HG02623 (cell line): ENCODE measurements around the gene CAPZB.
"Not testable (repeated sequence)": the region's sequence is repeated elsewhere in the genome, so short reads cannot be mapped to it uniquely, and the experiment has no call there.

Experiments used
- ATAC-seq: cut with Tn5 transposase; IDR thresholded peaks from one replicate; pipeline ENCODE4 v1.9.1; 2021; ENCODE audit warnings: moderate library complexity; ENCODE audit not compliant: unreplicated experiment

Gene CAPZB

DNA sequence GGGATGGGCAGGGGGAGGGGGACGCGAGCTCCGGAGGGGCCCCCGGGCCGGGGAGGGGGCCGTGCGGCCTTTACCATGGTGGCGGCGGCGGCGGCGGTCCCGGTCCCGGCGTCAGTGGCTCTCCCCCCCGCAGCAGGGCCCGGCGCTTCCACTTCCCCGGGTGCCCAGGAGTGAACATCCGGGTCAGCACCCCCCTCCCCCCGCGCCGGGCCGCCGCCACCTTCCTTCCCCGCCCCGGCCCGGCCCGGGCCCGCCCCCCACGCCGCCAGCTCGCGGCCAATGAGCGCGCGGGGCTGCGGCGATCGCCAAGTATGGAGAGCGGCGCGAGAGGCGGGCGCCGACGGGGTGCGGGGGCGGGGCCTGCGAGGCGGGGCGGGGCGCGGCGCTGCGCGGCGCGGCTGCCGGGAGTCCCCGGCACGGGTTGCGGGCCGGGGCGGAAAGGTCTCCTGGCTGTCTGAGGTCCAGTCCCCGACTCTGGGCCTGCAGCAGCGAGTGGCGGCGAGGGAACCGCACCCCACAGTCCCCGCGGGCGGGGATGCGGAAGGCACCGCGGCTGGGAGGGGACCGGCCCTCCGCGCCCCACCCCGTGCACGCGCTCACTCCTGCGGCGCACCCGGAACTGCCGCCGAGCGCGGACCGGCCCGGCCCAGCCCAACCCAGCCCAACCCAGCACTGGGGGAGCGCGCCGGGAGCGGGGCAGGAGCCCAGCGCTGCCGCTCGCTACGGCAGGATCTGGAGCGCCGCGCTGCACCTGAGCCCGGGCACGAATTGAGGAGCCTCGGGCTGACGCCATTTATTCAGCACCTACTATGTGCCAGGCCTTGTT, at the start of gene CAPZB:
Gene CAPZB, minus strand, starts transcription at position 178 of the 826 bp plus-strand sequence. Its CDS starts 101 bp downstream, at position 77.
- peak; percentile 75 for ATAC-seq

DNA sequence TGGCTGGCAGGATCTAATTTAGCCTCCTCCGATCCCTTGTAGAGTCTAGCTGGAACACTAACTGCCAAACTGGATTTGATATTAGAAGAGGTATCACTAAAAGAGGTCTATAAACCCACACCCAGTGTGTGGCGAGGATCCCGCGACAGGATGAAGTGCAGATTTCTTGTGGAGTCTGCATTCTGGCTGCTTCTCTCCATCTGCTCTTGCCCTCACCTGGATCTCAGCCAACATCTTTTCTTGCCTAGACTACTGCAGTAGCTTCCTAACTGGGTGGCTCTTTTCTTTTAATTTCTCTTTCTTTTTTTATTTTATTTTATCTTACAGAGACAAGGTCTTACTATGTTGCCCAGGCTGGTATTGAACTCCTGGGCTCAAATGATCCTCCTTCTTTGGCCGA, 48.9 kb upstream of the CAPZB start:
- no peak for ATAC-seq

DNA sequence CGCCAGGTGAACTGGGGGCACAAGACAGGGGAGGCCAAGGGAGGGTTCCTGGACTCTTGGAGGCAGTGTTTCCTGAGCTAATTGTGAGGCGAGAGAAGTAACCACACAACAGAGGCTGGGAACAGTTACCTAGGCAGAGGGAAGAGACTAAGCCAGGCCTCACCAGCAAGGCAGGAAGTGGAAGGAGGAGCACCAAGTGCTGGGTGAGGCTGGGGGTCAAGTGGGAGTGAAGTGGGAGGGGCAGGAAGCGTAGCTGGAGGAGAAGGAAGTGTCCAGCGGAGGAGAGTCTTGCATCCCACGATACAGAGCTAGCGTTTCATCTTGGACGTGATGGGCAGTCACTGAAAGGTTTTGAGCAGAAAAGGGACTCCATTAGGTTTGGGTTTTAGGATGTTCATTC, 48.3 kb upstream of the CAPZB start:
- no peak for ATAC-seq

DNA sequence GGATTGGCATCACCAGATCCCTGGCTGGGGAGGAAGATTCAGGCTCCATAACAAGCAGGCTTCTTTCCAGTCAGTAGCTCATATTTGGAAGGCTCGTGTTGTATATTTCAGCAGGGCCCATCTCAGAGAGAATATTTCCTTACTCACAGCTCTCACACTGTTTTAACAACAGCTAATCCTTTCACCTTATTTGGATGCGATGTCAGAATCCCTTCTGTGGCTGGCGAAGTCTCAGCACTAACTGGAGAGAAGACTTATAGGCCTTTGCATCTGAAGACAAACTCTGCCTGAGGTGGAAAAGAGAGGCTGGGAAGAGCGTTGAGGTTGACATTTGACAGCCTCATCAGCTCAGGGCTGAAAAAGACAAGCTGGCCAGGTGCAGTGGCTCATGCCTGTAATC, 47.2 kb upstream of the CAPZB start:
- ATAC-seq, result no peak

DNA sequence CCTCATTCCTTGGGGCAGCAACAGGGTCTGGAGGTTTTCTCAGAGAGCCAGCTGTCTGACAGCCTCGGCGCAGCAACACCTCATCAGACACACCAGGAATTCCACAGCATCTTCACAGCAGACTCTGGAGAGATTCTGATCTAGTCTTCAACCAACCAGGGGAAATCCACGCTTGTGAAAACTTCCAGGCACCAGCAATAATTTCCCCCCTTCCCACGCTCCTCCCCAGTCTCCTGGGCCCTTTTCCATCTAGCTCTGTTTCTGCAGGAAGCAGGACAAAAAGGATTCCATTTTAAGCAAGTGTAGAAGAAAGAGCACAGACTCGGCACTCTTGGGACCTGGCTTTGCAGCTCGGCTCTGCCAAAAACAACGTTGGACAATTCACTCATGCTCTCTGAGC, 44.3 kb upstream of the CAPZB start:
- ATAC-seq, result no peak

DNA sequence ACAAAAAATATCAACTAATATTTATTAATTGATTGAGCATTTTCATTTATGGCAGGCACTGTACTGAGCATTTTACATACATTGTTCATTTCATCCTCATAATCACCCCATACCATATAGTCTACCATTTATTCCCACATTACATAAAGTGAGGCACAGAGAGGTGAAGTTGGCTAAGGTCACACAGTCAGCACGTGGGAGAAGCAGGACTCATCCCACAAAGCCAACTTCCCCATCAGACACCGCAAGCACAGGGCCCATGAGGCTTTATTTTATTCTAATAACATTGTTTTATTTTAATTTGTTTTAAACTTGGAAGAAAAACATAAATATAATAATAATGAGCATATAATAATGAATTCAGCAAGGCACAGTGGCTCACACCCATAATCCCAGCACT, 43.1 kb upstream of the CAPZB start:
- no peak for ATAC-seq

DNA sequence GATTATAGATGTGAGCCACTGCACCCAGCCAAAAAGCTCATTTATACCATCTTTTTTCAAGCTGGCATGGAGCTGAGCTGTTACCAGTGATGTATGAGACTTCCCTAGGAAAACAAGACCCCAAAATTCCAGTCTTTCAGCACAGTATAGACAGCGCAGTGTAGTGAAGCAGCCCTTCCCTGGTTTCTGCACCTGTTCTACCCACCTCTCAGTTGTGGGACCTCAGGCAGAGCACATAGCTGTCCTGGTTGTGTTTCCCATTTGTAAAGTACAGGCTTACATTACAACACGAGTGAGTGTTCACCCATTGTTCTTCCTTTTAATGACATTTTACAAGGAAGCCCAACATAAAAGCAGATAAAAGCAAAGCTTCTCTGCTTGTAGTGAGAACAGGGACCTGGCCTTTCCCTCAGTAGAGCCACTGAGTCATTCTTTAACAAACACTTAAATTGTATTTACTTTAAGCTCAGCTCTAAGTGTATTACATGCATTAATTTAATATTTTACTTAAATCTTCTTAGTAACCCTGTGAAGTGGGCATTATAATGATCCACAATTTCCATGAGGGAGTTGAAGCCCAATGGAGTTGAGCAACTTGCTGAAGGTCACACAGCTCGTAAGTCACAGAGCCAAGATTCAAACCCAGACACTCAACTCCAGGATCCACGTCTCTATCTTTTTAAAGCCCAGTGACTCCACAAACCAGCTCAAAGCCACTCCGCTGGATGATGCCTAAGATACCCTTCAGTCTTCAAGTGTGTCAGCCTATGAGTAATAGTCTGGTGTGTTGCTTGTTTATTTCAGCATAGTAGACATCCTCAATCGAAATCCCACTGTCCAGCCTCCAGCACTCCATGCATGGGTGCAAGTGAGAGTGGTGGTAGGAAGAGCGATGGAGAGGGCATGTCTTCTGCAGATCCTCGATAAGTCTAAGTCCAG, 40.5 kb upstream of the CAPZB start:
- ATAC-seq, result no peak

DNA sequence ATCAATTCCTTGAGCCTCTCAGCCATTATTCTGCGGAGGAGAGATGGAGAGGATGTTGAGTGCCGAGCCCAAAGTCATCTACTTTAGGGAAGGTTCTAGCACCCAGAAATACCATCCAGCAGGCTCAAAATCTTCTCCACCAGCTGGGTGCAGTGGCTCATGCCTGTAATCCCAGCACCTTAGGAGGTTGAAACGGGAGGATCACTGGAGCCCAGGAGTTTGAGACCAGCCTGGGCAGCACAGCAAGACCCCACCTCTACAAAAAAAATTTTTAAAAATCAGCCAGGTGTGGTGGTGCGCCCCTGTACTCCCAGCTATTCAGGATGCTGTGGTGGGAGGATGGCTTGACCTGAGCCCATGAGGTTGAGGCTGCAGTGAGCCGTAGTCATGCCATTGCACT, 39.5 kb upstream of the CAPZB start:
- no peak for ATAC-seq

DNA sequence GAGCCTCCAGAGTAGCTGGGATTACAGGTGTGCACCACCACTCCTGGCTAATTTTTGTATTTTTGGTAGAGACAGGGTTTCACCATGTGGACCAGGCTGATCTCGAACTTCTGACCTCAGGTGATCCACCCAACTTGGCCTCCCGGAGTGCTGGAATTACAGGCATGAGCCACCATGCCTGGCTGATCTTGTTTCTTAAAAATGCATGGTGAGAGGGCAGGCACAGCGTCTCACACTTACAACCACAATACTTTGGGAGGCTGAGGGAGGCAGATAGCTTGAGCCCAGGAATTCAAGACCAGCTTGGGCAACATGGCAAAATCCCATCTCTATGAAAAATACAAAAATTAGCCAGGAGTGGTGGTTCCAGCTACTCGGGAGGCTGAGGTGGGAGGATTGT, 37.2 kb upstream of the CAPZB start:
- ATAC-seq, result not testable (repeated sequence)

DNA sequence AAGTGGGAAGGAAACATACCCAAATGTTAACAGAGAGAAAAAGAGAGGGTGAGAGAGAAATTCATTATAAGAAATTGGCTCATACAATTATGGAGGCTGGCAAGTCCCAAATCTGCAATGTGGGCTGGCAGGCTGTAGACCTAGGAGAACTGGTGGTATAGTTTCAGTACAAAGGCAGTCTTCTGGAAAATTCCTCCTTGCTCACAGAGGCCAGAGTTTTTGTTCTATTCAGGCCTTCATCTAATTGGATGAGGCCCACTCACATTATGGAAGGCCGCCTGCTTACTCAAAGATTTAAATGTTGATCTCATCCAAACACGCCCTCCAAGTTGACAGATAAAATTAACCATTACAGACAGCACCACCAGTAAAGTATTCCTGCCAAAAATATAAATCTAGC, 36.1 kb upstream of the CAPZB start:
- ATAC-seq, result no peak

DNA sequence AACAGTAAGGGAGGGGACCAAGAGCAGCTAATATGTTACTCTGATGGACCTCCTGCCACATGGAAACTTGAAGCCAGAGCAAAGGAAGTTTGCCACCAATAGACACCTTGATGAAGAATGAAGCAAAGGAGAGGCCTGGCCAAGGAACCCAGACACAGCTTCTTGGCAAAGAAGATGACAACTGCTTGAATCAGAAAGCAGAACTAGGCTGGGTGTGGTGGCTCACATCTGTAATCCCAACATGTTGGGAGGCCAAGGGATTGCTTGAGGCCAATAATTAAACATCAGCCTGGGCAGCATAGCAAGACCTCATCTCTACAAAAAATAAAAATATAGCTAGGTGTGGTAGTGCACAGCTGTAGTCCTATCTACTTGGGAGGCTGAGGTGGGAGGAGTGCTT, 31.7 kb upstream of the CAPZB start:
- ATAC-seq, result no peak

DNA sequence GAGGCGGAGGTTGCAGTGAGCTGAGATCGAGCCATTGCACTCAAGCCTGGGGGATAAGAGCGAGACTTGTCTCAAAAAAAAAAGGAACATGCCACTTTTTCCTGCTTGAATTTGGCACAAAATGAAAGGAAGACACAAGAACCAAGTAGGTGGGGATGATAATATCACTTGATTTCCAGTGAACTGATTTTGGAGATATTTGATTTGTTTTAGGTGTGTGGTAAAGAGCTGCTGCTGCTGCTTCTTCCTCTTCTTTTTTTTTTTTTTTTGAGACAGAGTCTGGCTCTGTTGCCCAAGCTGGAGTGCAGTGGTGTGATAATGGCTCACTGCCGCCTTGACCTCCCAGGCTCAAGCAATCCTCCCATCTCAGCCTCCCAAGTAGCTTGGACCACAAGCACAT, 29.9 kb upstream of the CAPZB start:
- no peak for ATAC-seq

DNA sequence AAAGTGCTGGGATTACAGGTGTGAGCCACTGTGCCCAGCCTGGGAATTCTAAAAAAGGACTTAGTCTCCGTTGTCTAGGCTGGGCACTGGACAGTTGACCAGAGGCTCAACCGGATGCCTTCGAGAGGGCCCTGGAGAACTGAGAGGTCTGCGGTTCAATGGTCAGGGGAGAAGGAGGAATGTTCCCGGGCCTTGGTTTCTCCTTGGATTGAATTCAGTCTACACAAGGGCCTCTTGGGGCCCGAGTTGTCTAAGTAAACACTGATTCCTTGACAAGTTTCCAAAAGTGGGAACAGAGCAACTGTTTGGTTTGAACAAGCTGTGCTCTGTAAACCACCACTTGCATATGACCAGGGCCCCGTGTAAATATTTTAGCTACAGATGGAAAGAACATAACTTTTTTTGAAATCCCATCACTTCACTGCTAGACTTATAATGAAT, 29.1 kb upstream of the CAPZB start:
- no peak for ATAC-seq

DNA sequence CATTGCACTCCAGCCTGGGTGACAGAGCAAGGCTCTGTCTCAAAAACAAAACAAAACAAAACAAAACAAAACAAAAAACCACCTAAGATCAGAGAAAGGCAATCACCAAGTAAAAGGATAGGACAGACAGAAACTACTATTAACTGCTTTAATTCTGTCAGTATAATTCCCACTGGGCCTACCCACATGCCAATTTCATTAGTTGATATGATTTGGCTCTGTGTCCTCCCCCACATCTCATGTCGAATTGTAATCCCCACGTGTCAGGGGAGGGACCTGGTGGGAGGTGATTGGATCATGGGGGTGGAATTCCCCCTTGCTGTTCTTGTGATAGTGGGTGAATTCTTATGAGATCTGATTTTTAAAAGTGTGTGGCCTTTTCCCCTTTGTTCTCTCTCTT, 27.2 kb upstream of the CAPZB start:
- ATAC-seq, result no peak

DNA sequence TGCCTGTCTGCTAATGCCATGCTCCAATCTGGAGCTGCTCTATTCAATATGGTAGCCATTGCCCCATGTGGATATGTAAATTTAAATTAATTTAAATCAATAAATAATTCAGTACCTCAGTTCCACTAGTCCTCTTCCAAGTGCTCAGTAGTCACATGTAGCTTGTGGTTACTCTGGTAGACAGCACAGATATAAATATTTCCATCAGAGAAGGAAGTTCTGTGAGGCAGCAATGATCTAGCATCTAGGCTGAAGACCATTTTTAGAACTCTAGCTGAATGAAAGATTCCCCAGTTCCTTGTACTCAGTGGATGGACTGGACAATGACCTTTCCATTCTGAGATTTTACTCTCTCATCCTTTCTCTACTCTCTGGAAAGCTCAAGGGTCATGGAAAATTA, 25.8 kb upstream of the CAPZB start:
- no peak for ATAC-seq

DNA sequence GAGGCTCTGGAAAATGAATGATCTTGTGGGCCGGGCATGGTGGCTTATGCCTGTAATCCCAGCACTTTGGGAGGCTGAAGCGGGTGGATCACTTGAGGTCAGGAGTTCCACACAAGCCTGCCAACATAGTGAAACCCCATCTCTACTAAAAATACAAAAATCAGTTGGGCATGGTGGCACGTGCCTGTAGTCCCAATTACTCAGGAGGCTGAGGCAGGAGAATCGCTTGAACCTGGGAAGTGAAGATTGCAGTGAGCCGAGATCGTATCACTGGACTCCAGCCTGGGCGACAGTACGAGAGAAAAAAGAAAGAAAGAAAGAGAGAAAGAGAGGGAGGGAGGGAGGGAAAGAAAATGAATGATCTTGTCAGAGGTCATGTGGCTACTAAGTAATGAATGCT, 24.3 kb upstream of the CAPZB start:
- ATAC-seq, result not testable (repeated sequence)

DNA sequence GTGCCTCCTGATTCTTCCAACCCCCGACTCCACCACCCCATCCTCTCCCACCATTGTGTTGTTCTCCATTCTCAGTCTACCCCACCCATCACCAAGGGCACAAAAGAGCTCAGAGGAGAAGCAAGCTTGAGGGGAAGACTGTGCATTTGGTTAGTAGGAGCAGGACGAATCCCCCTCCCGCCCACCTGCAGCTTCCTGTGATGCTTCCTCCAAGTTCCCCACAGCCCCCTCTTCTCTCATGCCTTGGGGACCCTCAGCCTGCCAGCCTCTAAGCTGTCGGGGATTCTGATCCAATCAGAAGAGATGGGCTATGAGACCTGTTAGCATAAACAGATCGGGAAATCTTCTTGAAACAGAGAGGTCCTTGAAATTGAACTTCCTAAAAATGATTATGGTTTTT, 22.2 kb upstream of the CAPZB start:
- ATAC-seq, result no peak

DNA sequence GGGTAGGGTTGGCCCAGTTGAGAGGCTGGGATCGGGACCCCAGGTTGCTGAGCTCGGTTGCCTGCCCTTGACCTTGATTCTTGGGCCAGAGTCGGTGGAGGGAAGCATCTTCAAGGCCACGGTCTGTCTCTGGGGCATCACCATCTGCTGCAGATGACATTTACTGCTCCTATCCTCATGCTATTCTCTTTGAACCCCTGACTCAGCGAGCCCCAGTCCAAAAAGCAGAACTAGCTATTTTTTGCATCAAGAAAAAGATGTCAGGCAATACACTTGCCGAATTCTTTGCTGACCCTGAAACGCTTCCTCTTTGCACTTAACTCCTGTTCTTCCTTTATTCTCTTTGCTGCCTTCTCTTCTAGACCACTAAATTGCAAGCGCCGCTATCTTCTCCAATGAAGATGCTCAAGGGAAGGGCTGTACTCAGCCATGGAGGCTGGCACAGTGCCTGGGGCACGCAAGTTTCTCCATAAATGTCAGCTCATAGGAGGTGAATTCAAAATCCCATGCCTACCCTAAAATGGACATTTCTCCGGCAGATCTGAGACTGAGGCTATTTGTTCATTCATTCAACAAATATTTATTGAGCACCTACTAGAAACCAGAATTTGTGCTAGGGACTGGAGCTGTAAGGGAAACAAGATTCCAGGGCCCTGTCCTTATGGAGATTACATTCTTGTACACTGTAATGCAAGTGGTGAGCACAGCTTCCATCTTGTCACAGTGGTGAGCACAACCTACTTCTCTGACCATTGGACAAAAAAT, 20.5 kb upstream of the CAPZB start:
- ATAC-seq, result no peak

DNA sequence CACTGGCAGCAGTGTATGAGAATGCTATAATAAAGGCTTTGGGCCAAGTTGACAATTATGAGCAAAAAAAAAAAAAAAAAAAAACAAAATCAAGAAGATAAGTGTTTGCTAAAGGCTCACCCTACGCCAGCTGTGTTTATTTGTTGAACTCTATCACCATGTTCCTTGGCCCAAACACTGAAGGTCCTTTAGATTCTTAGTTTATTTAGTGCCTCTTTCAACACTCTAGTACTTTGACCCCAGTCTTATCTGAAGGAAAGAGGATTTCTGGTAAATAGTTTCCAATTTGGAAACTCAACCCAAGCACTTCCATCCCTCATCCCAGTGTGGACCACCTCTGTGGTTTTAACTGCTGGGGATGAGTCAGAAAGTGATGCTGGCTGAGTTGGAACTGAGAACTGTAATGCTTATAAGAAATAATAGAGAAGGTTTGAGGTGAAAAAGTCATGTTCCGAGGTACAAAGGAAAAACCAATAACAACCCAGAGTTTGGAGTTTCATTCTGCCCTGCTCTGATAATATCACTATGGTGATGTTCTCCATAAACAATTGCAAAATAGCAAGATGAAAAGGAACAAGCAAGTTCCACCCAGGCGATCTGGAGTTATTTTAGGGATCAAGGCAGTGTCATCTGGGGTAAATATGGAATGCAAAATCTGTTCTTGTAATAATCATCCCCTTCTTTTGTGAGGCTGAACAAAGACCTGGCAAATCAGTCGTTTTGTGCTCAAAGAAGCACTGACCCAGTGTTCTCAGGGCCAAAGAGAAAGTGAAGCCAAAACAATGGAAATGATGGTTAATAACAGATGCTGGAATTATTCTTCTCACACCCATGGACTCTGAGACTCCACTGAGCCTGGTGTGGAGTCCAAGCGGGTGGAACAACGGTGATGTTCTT, 19.7 kb upstream of the CAPZB start:
- no peak for ATAC-seq

DNA sequence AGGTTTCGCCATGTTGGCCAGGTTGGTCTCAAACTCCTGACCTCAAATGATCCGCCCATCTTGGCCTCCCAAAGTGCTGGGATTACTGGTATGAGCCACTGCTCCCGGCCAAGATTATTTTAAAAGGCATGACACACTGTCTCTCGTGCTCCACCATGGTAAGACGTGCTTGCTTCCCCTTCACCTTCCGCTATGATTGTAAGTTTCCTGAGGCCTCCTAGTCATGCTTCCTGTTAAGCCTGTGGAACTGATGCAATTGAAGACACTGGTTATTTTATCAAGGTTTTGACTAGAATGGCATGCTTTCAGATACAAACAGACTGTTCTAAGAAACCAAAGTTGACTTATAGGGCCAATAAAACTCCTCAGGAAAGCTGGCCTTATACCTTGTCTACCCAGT, 16.9 kb upstream of the CAPZB start:
- not testable (repeated sequence) for ATAC-seq
